Caco-2 (cell line): ENCODE results near the gene SAMD11. TPM values are rescaled to one million over a fixed set of nuclear protein-coding genes. Genes with fewer than 3 reads are reported as not detected.
A peak's percentile ranks its signal among the peaks of the same experiment; 100 is the strongest.

ENCODE experiments used
- BruUV-seq: library from RNA; stranded (reverse); fragments of 400-500 nt; replicated peaks from 2 replicates; lab custom pipeline; 2021; lab: Mats Ljungman, UMichigan
- CTCF ChIA-PET: fragments of 300-600 bp; sonication (Branson Sonifier 250); formaldehyde crosslinking; loops from one replicate; lab custom pipeline; 2022; ENCODE audit warnings: antibody characterized with exemption; lab: Charles Lee
- POLR2A ChIA-PET: fragments of 300-600 bp; sonication (Branson Sonifier 250); formaldehyde crosslinking; loops from one replicate; lab custom pipeline; 2022; ENCODE audit warnings: antibody characterized with exemption; lab: Charles Lee
- DNase-seq, 2 experiments: peaks; one replicate each; pipeline versions ENCODE4 v3.0.0 to v3.0.0-alpha.2; 2020 to 2022
- H3K27me3 ChIP-seq: replicated peaks from 2 replicates; pipeline ENCODE4 v1.6.0; 2011; ENCODE audit warnings: low read length; ENCODE audit not compliant: control insufficient read depth, insufficient read depth
- H3K36me3 ChIP-seq: 2 replicates; pipeline ENCODE4 v1.5.1; 2011; ENCODE audit warnings: low read length; ENCODE audit not compliant: control insufficient read depth, insufficient read depth
- H3K4me1 ChIP-seq: fragments of 250-450 bp; sonication (Bioruptor Pico); 2 replicates; pipeline ENCODE4 v1.5.1; 2020; ENCODE audit warnings: mild to moderate bottlenecking
- H3K4me3 ChIP-seq: 2 replicates; pipeline ENCODE4 v1.5.1; 2011; ENCODE audit warnings: low read depth, mild to moderate bottlenecking, control low read depth, low read length
- H3K9me3 ChIP-seq: fragments of 250-450 bp; sonication (Bioruptor Pico); 2 replicates; pipeline ENCODE4 v1.5.1; 2020; ENCODE audit warnings: mild to moderate bottlenecking, moderate library complexity
- H3K27ac Mint-ChIP-seq: one replicate; pipeline ENCODE4 v1.8.0; 2022; ENCODE audit warnings: mixed read lengths; ENCODE audit not compliant: unreplicated experiment
- H3K27me3 Mint-ChIP-seq: one replicate; pipeline ENCODE4 v1.8.0; 2022; ENCODE audit warnings: mixed read lengths; ENCODE audit not compliant: insufficient read depth, unreplicated experiment
- H3K36me3 Mint-ChIP-seq: one replicate; pipeline ENCODE4 v1.8.0; 2022; ENCODE audit warnings: mild to moderate bottlenecking, mixed read lengths; ENCODE audit not compliant: insufficient read depth, unreplicated experiment
- H3K4me1 Mint-ChIP-seq: one replicate; pipeline ENCODE4 v1.8.0; 2022; ENCODE audit warnings: low read depth, mixed read lengths; ENCODE audit not compliant: unreplicated experiment
- H3K4me3 Mint-ChIP-seq: one replicate; pipeline ENCODE4 v1.8.0; 2022; ENCODE audit warnings: mild to moderate bottlenecking, moderate library complexity, mixed read lengths; ENCODE audit not compliant: unreplicated experiment
- H3K9me3 Mint-ChIP-seq: one replicate; pipeline ENCODE4 v1.8.0; 2022; ENCODE audit warnings: mixed read lengths; ENCODE audit not compliant: unreplicated experiment
- CTCF ChIP-seq, 2 experiments: fragments of 200-600 bp in 1 of 2; IDR thresholded peaks; 1 replicate in 1 of 2; 2 replicates in 1 of 2; pipeline versions ENCODE4 v1.5.1 to v1.8.0; 2011 to 2022; ENCODE audit warnings: antibody characterized with exemption in 1 of 2, control low read depth in 1 of 2, inconsistent platforms in 1 of 2, low read depth in 1 of 2, low read length in 1 of 2, mild to moderate bottlenecking in 1 of 2, moderate library complexity in 1 of 2; ENCODE audit not compliant: insufficient read depth in 1 of 2, severe bottlenecking in 1 of 2, unreplicated experiment in 1 of 2
- intact Hi-C: fragments of 100-400 bp; cut with micrococcal nuclease; formaldehyde crosslinking; loops from one replicate; pipeline ENCODE4 v1.10.0; 2022; ENCODE audit not compliant: unreplicated experiment
- total RNA-seq: library from RNA; stranded (reverse); gene quantifications from 2 replicates; pipeline ENCODE4 v1.2.3, GENCODE V29; 2022

SAMD11 gene
- total RNA-seq, 1 experiment from 2014 or later, result 0.54 TPM

- Mint-ChIP-seq H3K4me3 (no peak within 1 kb of the TSS), H3K27me3 (no peaks in the 10 kb centered on the region), H3K36me3 (peaks cover 9% of the 10 kb centered on the region), H3K27ac (no peak within 1 kb of the TSS), H3K9me3 (no peaks in the 10 kb centered on the region), H3K4me1 (peaks cover 6% of the 10 kb centered on the region)
- CTCF ChIA-PET, result interaction anchor here (1.5 kb wide), 1 partner anchor 82 kb away, joined by 5 read pairs; no protein-coding TSS in a partner anchor
- POLR2A ChIA-PET, result interaction anchor here (0.9 kb wide), 1 partner anchor 18 kb away, joined by 3 read pairs; no protein-coding TSS in a partner anchor
- BruUV-seq, result no TSS peak
- no peak for TF ChIP-seq CTCF (IDR thresholded peaks at IDR 0.05; ENCODE audit: insufficient read depth in 1 of 2, low read depth in 1 of 2, low read length in 1 of 2, severe bottlenecking in 1 of 2, unreplicated experiment in 1 of 2)
- Histone ChIP-seq H3K4me1 (no peaks in the 10 kb centered on the region), H3K36me3 (no peaks in the 10 kb centered on the region), H3K4me3 (no peak within 1 kb of the TSS), H3K27me3 (no peaks in the 10 kb centered on the region), H3K9me3 (no peaks in the 10 kb centered on the region)
- intact Hi-C loops, result loop anchor here (5.0 kb wide), 1 partner anchor 80 kb away; no protein-coding TSS in a partner anchor
- DNase-seq, result no peak
Measured at GRCh38 chr1:981955-982558, 58.3 kb downstream of the SAMD11 start, which contains the start of gene PERM1. Gene PERM1 (minus strand): TSS chr1:982093. CDS start chr1:981029, 1,064 bp downstream.

GRCh38 chr1:982765-983436 is 59.2 kb downstream of the SAMD11 start:
- H3K4me3 ChIP-seq, result no peak overlapping the region
- H3K36me3 ChIP-seq, result no peaks in the 10 kb centered on the region
- DNase-seq, result no peak
- no peaks in the 10 kb centered on the region for H3K27me3 ChIP-seq
- H3K4me1 ChIP-seq, result no peaks in the 10 kb centered on the region
- ChIA-PET CTCF (interaction anchor here (0.6 to 1.5 kb wide), 3 partner anchors 24 to 264 kb away, joined by 3 to 7 read pairs (median 5); no protein-coding TSS in a partner anchor), POLR2A (no interaction called here)
- Mint-ChIP-seq H3K4me1 (peaks cover 6% of the 10 kb centered on the region), H3K27me3 (no peaks in the 10 kb centered on the region), H3K27ac (no peak overlapping the region), H3K36me3 (peaks cover 7% of the 10 kb centered on the region), H3K4me3 (no peak overlapping the region), H3K9me3 (no peaks in the 10 kb centered on the region)
- no TSS peak for BruUV-seq
- H3K9me3 ChIP-seq, result no peaks in the 10 kb centered on the region
- no peak for TF ChIP-seq CTCF (IDR thresholded peaks at IDR 0.05; ENCODE audit: insufficient read depth in 1 of 2, low read depth in 1 of 2, low read length in 1 of 2, severe bottlenecking in 1 of 2, unreplicated experiment in 1 of 2)
- intact Hi-C loops, result loop anchor here (5.0 kb wide), 1 partner anchor 79 kb away; no protein-coding TSS in a partner anchor

GRCh38 chr1:983798-984475 is 60.2 kb downstream of the SAMD11 start:
- Histone ChIP-seq H3K27me3 (no peaks in the 10 kb centered on the region), H3K36me3 (no peaks in the 10 kb centered on the region), H3K9me3 (no peaks in the 10 kb centered on the region), H3K4me3 (no peak overlapping the region), H3K4me1 (no peaks in the 10 kb centered on the region)
- no TSS peak for BruUV-seq
- peak in 1 of 2 experiments; percentile 73 for DNase-seq
- no peak overlapping the region for H3K27ac Mint-ChIP-seq
- POLR2A ChIA-PET, result interaction anchor here (0.6 to 1.3 kb wide), 2 partner anchors 18 to 41 kb away, joined by 5 to 8 read pairs; no protein-coding TSS in a partner anchor
- H3K36me3 Mint-ChIP-seq, result peaks cover 4% of the 10 kb centered on the region
- no peaks in the 10 kb centered on the region for H3K27me3 Mint-ChIP-seq
- CTCF ChIA-PET, result interaction anchor here (0.6 to 1.5 kb wide), 5 partner anchors 10 to 196 kb away, joined by 4 to 6 read pairs (median 6); no protein-coding TSS in a partner anchor
- peak; percentile 91 to 93 for TF ChIP-seq CTCF (IDR thresholded peaks at IDR 0.05; ENCODE audit: insufficient read depth in 1 of 2, low read depth in 1 of 2, low read length in 1 of 2, severe bottlenecking in 1 of 2, unreplicated experiment in 1 of 2)
- no peaks in the 10 kb centered on the region for H3K4me1 Mint-ChIP-seq
- intact Hi-C loops, result loop anchor here (2.0 to 5.0 kb wide), 2 partner anchors 78 to 307 kb away; no protein-coding TSS in a partner anchor
- H3K4me3 Mint-ChIP-seq, result no peak overlapping the region
- no peaks in the 10 kb centered on the region for H3K9me3 Mint-ChIP-seq
